Adrenal gland (tissue), 12 donors: ENCODE measurements around the gene UBQLN4. TPM values are rescaled to one million over a fixed set of nuclear protein-coding genes. Genes with fewer than 3 reads are reported as not detected.

Source experiments
- DNase-seq, 7 donors: peaks; one replicate each; pipeline ENCODE4 v3.0.0-alpha.2; 2019 to 2020
- H3K27ac ChIP-seq, 5 donors: fragments of 200-600 bp; sonication (generic) in 4 of 5; 1 replicate in 3 of 5; 2 replicates in 2 of 5; pipeline versions ENCODE4 v1.5.1 to v1.8.0; 2016 to 2020; ENCODE audit warnings: mild to moderate bottlenecking in 1 of 5
- H3K27me3 ChIP-seq: fragments of 200-600 bp; 2 replicates; pipeline ENCODE4 v1.8.0; 2021
- H3K36me3 ChIP-seq, 2 donors: fragments of 200-600 bp; replicated peaks in 1 of 2; 1 replicate in 1 of 2; 2 replicates in 1 of 2; pipeline versions ENCODE4 v1.5.1 to v1.8.0; 2018 to 2022
- H3K4me1 ChIP-seq, 2 donors: fragments of 200-600 bp; replicated peaks in 1 of 2; 1 replicate in 1 of 2; 2 replicates in 1 of 2; pipeline versions ENCODE4 v1.5.1 to v1.8.0; 2018 to 2021
- H3K4me3 ChIP-seq, 4 donors: fragments of 200-600 bp; sonication (generic) in 3 of 4; one replicate each; pipeline ENCODE4 v1.5.1; 2016 to 2018
- H3K9me3 ChIP-seq, 3 donors: fragments of 200-600 bp; sonication (generic) in 1 of 3; replicated peaks in 1 of 3; 1 replicate in 2 of 3; 2 replicates in 1 of 3; pipeline versions ENCODE4 v1.5.1 to v1.8.0; 2016 to 2021
- POLR2A ChIP-seq, 2 donors: fragments of 450-650 bp; IDR thresholded peaks; one replicate each; pipeline ENCODE4 v1.6.1; 2017; ENCODE audit warnings: antibody characterized with exemption in 2 of 2, mild to moderate bottlenecking in 2 of 2, moderate library complexity in 1 of 2
- WGBS, 4 donors: extraction: QIAGEN DNeasy Blood & Tissue Kit in 2 of 4; methylation state at CpG; one replicate each; pipeline versions ENCODE4 v1.1.5 to v1.1.7; 2013 to 2017; 5-methylcytosine and 5-hydroxymethylcytosine counted together
- intact Hi-C, 2 donors: fragments of 100-400 bp; cut with DNase I; formaldehyde crosslinking; loops; one replicate each; pipeline versions ENCODE4 v1.14.1 to v1.15.0; 2022 to 2023
- polyA plus RNA-seq, 3 donors: library from polyadenylated mRNA; stranded (reverse); fragments of 200-250 nt in 2 of 3; fragments of 350-450 nt in 1 of 3; fragmentation: Illumina TruSeq in 1 of 3; extraction: RNeasy Lipid Tissue Mini Kit (QIAGEN cat#74804) in 1 of 3; gene quantifications; one replicate each; pipeline ENCODE4 v1.2.3, GENCODE V29; 2013 to 2014
- total RNA-seq, 9 donors: library from RNA; depleted of rRNA in 4 of 9; stranded (reverse); fragments of >200 nt in 4 of 9; fragments of 120-200 nt in 1 of 9; fragmentation: NEBNext Ultra II Directional in 1 of 9; extraction: Animal tissue kit (Norgen Biotek cat#: 25700) in 1 of 9; gene quantifications; one replicate each; pipeline versions ENCODE4 v1.1.0 to v1.2.4, GENCODE V29; 2013 to 2023
- TF ChIP-seq, protein P1 (sequence below), 6 experiments: fragments of 450-650 bp in 4 of 6; fragments of 200-600 bp in 2 of 6; sonication (generic) in 1 of 6; IDR thresholded peaks; 1 replicate in 5 of 6; 2 replicates in 1 of 6; pipeline versions ENCODE4 v1.5.1 to v1.8.0; 2016 to 2021; ENCODE audit warnings: antibody characterized with exemption in 6 of 6, mild to moderate bottlenecking in 2 of 6, moderate library complexity in 1 of 6
- donor health status: healthy with polysubstance abuse.
- donor health status: Bipolar disorder and iron deficiency.
- donor health status: DM: yes; HTN: yes; CAD: no.
- donor health status: DM: no; HTN: no; CAD: no.
- donor health status: DM: no; HTN: no; CAD: no.
- donor health status: DM: yes; HTN: yes; CAD: no.

UBQLN4 gene
- total and polyA plus RNA-seq, 12 donors = 9.5 to 34.6 (median 23.3) TPM

DNA sequence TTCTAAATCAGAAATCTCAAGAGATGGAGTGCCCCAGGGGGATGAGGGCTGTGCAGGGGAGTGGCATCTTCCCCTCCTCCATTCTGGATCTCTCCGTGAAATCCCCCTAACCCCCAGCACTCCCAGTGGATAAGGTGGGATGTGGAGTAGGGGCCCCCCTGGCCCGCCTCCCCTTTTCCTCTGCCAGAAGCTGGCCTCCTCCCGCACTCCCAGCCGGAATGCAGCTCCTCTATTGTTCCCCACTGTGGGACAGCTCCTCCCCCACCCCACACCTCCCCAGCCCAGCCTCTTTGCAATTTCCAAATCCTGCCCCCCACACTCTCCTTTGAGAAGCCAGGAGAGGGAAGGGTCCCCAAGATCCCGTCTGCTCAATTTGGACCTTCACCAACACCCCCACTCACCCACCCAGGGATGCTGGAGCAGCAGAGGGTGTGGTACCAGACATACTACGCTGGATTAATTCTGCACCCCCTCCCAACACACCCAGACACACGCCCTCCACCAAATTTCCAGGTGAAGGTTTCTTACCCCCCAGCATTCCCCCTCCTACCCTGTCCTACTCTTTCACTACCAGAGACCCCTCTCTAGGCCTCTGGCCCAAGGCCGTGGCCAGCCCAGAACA lies 26.8 kb upstream of the UBQLN4 start:
- DNase-seq = no peak
- no peak overlapping the region for H3K27ac ChIP-seq
- H3K9me3 ChIP-seq = no peaks in the 10 kb centered on the region
- TF ChIP-seq, protein P1, sequence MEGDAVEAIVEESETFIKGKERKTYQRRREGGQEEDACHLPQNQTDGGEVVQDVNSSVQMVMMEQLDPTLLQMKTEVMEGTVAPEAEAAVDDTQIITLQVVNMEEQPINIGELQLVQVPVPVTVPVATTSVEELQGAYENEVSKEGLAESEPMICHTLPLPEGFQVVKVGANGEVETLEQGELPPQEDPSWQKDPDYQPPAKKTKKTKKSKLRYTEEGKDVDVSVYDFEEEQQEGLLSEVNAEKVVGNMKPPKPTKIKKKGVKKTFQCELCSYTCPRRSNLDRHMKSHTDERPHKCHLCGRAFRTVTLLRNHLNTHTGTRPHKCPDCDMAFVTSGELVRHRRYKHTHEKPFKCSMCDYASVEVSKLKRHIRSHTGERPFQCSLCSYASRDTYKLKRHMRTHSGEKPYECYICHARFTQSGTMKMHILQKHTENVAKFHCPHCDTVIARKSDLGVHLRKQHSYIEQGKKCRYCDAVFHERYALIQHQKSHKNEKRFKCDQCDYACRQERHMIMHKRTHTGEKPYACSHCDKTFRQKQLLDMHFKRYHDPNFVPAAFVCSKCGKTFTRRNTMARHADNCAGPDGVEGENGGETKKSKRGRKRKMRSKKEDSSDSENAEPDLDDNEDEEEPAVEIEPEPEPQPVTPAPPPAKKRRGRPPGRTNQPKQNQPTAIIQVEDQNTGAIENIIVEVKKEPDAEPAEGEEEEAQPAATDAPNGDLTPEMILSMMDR (IDR thresholded peaks at IDR 0.05) = no peak
- no peak for TF ChIP-seq POLR2A (IDR thresholded peaks at IDR 0.05)
- no peak overlapping the region for H3K4me3 ChIP-seq
- no peaks in the 10 kb centered on the region for H3K27me3 ChIP-seq
- intact Hi-C loops = no loop called here
- peaks cover 9 to 16% of the 10 kb centered on the region in 2 donors for H3K4me1 ChIP-seq
- WGBS, 4 donors = 71 to 91% (median 83%) methylated on average over 7 to 8 of the region's 8 CpGs
- H3K36me3 ChIP-seq = no peaks in the 10 kb centered on the region

DNA sequence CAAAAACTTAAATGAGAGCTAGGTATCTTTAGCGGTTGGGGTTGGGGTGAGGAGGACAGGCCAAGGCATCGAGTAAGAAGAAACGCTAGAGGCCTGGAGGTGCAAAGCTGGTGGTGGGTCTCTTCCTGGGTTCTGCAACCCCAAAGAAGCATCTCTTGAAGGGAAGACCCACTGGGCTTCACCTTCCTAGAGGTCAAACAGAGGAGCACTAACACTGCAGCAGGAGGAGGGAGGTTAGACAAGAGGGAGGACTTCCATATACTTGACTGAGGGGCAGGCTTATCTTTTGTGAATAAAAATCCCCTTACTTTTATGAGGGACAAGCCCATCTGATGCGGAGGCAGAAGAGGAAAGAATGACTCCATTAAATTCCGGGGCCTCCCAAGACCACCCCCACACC lies 26.2 kb upstream of the UBQLN4 start:
- peaks cover 9 to 16% of the 10 kb centered on the region in 2 donors for H3K4me1 ChIP-seq
- no peak for DNase-seq
- H3K9me3 ChIP-seq = no peaks in the 10 kb centered on the region
- TF ChIP-seq POLR2A (IDR thresholded peaks at IDR 0.05) = no peak
- TF ChIP-seq, protein P1 (IDR thresholded peaks at IDR 0.05) = no peak
- no peaks in the 10 kb centered on the region for H3K36me3 ChIP-seq
- intact Hi-C loops = no loop called here
- no peak overlapping the region for H3K27ac ChIP-seq
- no peaks in the 10 kb centered on the region for H3K27me3 ChIP-seq
- WGBS, 4 donors = 88 to 93% (median 90%) methylated on average over 5 of the region's 5 CpGs
- H3K4me3 ChIP-seq = no peak overlapping the region

- intact Hi-C loops = no loop called here
- Histone ChIP-seq H3K27ac (no peak overlapping the region), H3K27me3 (no peaks in the 10 kb centered on the region), H3K36me3 (no peaks in the 10 kb centered on the region), H3K9me3 (no peaks in the 10 kb centered on the region), H3K4me3 (no peak overlapping the region), H3K4me1 (peaks cover 9 to 14% of the 10 kb centered on the region in 2 donors)
- no peak for TF ChIP-seq POLR2A (IDR thresholded peaks at IDR 0.05)
- TF ChIP-seq, protein P1 (IDR thresholded peaks at IDR 0.05) = no peak
- no peak for DNase-seq
- 88 to 95% (median 94%) methylated on average over 5 of the region's 5 CpGs for WGBS, 4 donors
Measured at GRCh38 chr1:156078728-156079127, 25.1 kb upstream of the UBQLN4 start.

GRCh38 chr1:156077430-156077760 lies 23.8 kb upstream of the UBQLN4 start:
- Histone ChIP-seq H3K9me3 (no peaks in the 10 kb centered on the region), H3K4me1 (peaks cover 3 to 4% of the 10 kb centered on the region in 2 donors), H3K36me3 (no peaks in the 10 kb centered on the region), H3K27ac (peak overlapping the region in 1 of 5 donors; percentile 58), H3K27me3 (no peaks in the 10 kb centered on the region), H3K4me3 (no peak overlapping the region)
- no peak for TF ChIP-seq POLR2A (IDR thresholded peaks at IDR 0.05)
- TF ChIP-seq, protein P1 (IDR thresholded peaks at IDR 0.05) = no peak
- WGBS, 4 donors = 90 to 94% (median 93%) methylated on average over 6 to 19 of the region's 19 CpGs
- intact Hi-C loops = no loop called here
- no peak for DNase-seq
